Astrocyte of the cerebellum (primary cell): ENCODE data around the gene PLCG1.

ENCODE experiments used
- DNase-seq: peaks from one replicate; pipeline ENCODE4 v3.0.0-alpha.2; 2011; ENCODE audit warnings: low read depth
- H3K4me3 ChIP-seq: 2 replicates; pipeline ENCODE4 v1.5.1; 2011; ENCODE audit warnings: mild to moderate bottlenecking, low read depth, low read length, moderate library complexity
- in situ Hi-C: cut with HindIII; loops from 2 replicates; pipeline ENCODE4 v1.10.0; 2017; ENCODE audit warnings: low sequenced_read_pairs
- TF ChIP-seq, protein P1 (sequence below): IDR thresholded peaks from 2 replicates; pipeline ENCODE4 v1.5.1; 2012; ENCODE audit warnings: low read length, low read depth, moderate library complexity, mild to moderate bottlenecking; ENCODE audit errors: missing control alignments

The PLCG1 gene

GRCh38 chr20:41136680-41137613 is at the start of gene PLCG1:
TSS of gene PLCG1 (plus strand) at chr20:41137543. CDS start at chr20:41137642, 99 bp downstream.
- peak within 1 kb of the TSS; percentile 75 for H3K4me3 ChIP-seq
- in situ Hi-C loops: no loop called here
- TF ChIP-seq, protein P1, sequence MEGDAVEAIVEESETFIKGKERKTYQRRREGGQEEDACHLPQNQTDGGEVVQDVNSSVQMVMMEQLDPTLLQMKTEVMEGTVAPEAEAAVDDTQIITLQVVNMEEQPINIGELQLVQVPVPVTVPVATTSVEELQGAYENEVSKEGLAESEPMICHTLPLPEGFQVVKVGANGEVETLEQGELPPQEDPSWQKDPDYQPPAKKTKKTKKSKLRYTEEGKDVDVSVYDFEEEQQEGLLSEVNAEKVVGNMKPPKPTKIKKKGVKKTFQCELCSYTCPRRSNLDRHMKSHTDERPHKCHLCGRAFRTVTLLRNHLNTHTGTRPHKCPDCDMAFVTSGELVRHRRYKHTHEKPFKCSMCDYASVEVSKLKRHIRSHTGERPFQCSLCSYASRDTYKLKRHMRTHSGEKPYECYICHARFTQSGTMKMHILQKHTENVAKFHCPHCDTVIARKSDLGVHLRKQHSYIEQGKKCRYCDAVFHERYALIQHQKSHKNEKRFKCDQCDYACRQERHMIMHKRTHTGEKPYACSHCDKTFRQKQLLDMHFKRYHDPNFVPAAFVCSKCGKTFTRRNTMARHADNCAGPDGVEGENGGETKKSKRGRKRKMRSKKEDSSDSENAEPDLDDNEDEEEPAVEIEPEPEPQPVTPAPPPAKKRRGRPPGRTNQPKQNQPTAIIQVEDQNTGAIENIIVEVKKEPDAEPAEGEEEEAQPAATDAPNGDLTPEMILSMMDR: no peak

DNA sequence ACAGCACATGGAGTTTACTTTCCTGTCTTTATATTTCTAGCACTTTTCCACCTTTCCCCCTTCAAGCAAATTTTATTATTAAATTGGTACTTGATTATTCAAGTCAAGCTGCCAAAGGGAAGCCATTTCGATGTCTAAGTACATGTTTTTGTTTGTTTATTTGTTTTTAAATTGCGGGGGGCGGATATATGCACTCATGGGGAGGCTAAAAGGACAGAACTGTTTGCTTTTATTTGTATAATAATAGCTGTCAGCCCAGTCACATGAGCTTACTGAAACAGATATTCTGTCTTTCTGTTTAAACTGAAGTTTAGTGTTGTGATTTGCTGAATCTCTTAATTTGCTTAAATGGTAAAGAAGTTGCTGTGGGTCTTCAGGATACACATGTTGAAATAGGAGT is 49.6 kb upstream of the PLCG1 start:
- in situ Hi-C loops: no loop called here

More at GRCh38 chr20:41136680-41137613, at the start of gene PLCG1:
- DNase-seq: no peak

GRCh38 chr20:41089555-41089954 is 47.8 kb upstream of the PLCG1 start:
- no peak for DNase-seq
- in situ Hi-C loops: no loop called here
- no peak overlapping the region for H3K4me3 ChIP-seq
- TF ChIP-seq, protein P1: no peak

More for the DNA sequence above, 49.6 kb upstream of the PLCG1 start:
- no peak for DNase-seq
- no peak overlapping the region for H3K4me3 ChIP-seq
- TF ChIP-seq, protein P1: no peak

GRCh38 chr20:41091927-41092326 is 45.4 kb upstream of the PLCG1 start:
- DNase-seq: no peak
- no peak overlapping the region for H3K4me3 ChIP-seq
- TF ChIP-seq, protein P1: no peak
- in situ Hi-C loops: no loop called here

DNA sequence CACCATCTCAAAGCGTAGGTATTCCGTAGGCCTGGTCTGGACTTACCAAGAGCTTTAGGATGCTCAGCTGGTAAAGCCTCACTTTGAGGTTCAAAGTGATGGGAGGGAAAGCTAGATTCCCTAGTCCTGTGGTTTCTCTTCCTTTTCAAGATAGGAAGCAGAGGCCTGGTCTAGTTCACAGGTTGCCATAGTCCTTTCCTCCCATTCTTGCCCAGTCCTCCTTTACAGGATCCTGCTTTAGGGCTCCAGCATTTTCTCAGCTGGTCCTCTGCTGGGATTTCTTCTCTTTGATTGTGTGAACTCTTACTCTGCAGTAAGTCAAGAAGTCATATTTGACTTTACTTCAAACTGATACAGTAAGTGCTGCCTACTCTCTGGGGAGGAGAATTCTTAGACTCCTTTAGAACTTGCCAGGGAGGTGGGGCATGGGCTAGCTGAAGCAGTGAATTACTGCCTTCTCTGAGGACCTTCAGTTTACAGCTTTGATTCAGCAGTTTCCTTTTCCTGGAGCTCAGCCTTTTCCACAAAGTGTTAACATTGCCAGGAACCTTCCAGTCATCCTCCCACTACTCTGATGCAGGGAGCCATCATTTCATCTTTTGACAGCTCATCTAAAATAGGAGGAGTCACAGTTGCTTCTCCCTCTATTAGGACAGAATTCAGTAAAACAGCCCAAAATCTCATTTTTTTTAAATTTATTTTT is 42.8 kb upstream of the PLCG1 start:
- in situ Hi-C loops: no loop called here
- TF ChIP-seq, protein P1: no peak
- no peak overlapping the region for H3K4me3 ChIP-seq
- no peak for DNase-seq

DNA sequence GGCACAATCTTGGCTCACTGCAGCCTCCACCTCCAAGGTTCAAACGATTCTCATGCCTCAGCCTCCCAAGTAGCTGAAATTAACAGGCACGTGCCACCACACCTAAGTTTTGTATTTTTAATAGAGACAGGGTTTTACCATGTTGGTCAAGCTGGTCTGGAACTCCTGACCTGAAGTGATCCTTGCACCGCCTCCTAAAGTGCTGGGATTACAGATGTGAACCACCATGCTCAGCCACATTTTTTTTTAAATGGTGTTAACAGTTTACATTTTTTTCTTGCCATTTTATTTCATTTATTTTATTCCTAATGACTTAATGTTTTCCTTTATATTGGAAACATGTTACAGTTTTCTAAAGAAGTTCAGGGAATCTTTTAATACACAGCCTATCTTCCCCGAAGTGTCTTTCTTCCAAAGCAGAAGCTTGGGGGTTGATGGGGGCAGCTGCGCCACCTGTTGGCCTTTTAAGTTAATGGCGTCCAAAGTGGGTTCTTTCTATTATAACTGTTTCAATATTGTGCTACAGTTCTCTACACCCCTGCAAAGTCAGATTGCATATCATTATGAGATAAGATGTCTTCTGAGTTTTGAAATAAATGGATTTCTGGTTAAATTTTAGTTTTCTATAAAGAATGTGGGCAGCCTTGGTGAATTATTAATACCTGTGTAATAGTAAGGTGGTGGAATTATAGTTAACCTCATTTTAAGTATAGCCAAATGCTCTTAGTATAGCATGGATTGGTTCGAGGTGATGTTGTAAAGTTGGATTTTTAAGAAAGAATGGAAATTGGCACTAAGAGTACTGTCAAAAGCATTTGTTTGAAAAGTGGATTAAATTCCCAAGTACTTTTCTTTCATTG is 42.0 kb upstream of the PLCG1 start:
- TF ChIP-seq, protein P1: peak; percentile 77
- in situ Hi-C loops: no loop called here
- no peak overlapping the region for H3K4me3 ChIP-seq
- peak; percentile 45 for DNase-seq
